HG02610 (cell line): ENCODE results near the gene PPM1H.
"Not testable (repeated sequence)": the region's sequence is repeated elsewhere in the genome, so short reads cannot be mapped to it uniquely, and the experiment has no call there.

Experiments used
- ATAC-seq: cut with Tn5 transposase; IDR thresholded peaks from one replicate; pipeline ENCODE4 v1.9.1; 2021; ENCODE audit warnings: mild to moderate bottlenecking, moderate library complexity; ENCODE audit not compliant: unreplicated experiment

PPM1H gene, protein sequence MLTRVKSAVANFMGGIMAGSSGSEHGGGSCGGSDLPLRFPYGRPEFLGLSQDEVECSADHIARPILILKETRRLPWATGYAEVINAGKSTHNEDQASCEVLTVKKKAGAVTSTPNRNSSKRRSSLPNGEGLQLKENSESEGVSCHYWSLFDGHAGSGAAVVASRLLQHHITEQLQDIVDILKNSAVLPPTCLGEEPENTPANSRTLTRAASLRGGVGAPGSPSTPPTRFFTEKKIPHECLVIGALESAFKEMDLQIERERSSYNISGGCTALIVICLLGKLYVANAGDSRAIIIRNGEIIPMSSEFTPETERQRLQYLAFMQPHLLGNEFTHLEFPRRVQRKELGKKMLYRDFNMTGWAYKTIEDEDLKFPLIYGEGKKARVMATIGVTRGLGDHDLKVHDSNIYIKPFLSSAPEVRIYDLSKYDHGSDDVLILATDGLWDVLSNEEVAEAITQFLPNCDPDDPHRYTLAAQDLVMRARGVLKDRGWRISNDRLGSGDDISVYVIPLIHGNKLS

DNA sequence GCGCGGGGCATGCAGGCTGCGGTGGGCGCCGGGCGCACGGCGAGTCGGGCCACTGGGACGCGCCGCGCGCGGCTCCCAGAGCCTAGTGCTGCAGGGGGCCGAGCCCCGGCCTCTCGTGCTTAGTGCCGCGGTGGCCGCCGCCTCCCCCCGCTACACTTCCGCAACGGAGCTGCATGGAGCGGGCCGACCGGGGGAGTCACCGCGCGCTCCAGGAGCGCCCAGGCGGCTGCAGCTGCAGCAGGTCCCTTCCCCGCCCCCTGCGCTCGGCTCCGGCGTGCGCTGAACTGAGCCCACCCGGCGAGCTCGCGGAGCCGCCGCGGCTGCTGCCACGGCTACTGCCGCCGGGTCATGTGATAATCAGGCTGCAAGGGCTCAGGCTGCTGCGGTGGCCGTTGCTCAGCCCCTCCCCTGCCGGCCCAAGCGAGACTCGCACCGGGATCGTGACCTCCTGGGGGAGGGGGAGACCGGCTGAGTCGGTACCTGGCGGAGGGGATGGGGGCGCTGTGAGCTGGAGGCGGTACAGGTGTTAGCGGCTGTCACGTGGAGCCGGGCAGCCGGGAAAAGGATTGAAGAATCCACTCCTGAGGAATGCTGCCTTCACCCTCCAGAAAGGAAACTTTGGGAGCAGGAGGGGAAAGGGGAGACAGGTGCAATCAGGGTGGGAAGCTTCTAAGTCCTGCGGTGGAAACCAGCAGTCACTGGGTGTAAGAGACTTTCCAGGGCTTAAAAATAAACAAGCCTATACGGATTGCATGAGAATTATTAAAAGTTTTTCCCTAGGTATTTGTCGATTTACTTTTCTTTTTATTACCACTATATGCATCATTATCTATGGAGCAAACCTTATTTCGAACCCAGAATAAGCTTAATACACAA, at the start of gene PPM1H:
Gene PPM1H, minus strand, starts transcription at position 352 of the 876 bp plus-strand sequence. CDS start 414 bp downstream, outside the sequence.
- ATAC-seq = peak; percentile 73

DNA sequence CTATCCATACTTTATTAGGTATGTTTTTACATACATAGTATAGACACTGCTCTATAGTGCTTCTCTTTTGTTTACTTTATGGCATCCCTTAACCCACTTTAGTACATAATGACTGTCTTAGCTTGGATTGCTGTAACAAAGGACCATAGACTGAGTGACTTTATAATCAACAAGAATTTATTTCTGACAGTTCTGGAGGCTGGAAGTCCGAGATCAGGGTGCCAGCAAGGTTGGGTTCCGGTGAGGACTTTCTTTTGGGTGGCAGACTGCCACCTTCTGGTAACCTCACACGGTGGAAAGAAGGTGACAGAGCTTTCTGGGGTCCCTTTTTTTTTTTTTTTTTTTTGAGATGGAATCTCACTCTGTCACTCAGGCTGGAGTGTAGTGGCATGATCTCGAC, 48.6 kb upstream of the PPM1H start:
- no peak for ATAC-seq

DNA sequence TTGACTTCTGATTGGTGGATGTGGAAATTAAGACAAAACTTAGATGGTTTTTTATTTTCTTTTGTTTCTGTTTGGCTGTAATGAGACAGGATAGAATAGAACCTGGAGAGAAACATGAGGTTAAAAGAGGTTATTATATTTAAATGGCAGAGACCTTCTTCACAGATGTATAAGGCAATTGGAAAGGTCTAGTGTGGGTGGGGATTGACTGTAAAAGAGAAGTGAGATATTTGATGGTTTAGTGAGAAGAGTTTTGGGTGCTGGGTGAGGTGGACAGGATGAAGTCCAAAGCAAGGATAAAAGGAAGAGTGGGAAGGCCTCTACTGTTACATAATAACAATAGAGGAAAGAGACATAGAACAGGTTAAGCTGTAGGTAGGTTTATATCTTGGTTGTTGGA, 43.8 kb upstream of the PPM1H start:
- ATAC-seq = no peak

DNA sequence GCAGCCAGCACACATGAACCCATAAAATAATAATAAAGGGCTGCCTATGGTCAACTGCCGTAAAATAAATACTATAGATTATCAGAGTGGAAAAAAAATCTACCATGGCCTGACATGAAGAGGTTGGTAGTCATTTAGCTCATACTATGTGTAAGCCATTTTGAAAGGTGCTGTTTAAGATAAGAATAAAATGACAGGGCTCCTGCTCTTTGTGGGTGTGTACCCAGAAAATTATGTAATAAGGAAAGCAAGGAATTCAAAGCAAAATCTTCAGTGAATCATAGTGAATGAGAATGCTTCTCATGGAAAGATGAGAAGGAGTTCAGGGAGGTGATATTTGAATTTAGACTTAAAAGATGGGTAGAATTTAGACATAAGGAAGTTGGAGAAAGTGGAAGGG, 42.9 kb upstream of the PPM1H start:
- no peak for ATAC-seq

DNA sequence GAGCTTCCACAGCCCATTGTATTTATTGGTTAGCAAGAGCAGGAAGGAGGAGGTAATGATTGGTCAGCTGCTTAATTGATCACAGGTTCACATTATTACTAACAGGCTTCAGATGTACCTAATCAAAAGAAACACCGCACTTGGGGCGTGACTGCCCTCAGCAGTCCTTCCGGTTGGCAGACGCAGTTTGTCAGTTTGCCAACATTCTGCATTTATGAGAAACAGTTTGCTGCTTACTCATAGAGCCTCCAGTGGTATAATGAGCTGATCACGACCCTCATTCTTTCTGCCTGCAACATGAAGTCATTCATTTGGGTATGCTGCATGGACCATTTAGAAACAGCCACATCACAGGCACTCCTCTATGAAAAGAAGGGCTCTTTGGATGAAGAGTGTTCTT, 42.5 kb upstream of the PPM1H start:
- ATAC-seq = no peak

DNA sequence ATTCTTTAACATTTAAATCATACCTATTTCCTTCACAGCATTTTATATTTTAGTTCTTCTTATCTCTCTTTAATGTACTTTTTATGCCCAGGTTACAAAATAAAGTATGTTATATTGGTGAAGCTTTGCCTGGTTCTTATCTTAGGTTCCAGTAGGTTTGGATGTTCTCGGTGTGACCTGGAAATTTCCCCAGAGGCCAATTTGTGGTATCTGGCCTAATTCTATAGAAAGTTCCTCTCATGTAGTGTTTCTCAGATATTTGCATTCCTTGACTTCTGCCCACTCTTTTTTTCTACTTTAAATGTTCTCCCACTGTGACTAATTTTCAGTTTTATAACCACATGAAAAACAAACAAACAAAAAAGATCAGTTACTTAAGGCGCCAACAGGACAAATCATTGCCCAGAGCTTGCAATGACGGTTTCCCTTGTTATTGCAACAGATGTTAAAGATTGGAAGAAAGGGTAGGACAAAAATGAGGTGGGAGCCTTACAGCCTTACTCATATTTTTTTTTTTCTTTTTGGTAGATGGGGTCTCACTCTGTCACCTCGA, 41.2 kb upstream of the PPM1H start:
- ATAC-seq = no peak

DNA sequence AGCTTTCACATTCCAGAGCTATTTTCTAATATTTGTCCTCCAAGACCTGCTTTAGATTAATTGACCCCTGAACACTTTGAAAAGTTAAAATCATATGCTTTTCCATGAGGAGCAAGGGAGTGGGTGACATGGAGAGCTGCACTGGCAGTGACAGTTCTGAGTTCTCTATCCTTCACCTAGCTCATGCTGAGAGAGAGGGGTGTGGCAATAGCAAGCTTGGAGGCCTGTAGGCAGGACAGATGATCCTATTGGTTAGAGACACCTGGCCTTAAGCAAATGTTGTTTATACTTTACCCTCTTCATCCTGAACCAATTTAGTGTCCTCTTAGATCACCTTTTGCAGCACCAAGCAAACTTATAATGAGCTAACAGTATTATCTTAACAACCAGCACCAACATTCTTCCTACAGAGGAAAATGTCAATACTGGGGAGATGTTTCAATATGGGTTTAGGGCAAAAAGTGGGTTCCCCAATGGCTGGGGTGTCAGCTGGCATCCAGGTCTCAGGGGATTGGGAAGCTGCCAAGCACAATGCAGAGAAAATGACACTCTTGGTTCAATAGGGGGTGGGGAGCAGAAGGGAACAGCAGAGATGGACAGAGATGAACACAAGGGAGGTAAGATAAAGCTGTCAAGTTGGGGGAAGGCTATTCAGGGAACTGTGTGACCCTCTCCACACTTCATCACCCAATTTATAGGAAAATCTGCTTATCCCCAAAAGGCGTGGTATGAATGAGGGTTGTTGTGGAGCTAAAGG, 37.0 kb upstream of the PPM1H start:
- no peak for ATAC-seq

DNA sequence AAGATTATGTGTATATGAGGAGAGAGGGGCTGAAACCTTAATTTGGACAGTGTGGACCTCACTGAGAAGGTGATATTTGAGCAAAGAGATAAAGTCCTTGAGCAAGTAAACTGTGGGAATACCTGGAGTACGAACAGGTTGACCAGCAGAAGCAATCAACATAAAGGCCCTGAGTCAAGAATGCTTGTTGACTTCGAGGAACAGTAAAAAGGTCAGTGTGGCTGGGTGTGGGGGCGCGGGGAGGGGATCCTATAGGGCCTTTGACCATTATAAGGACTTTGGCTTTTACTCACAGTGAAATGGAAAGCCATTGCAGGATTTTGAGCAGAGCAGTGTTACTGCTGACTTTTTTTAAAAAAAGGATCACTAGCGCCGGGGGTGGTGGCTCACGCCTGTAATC, 34.7 kb upstream of the PPM1H start:
- ATAC-seq = no peak

DNA sequence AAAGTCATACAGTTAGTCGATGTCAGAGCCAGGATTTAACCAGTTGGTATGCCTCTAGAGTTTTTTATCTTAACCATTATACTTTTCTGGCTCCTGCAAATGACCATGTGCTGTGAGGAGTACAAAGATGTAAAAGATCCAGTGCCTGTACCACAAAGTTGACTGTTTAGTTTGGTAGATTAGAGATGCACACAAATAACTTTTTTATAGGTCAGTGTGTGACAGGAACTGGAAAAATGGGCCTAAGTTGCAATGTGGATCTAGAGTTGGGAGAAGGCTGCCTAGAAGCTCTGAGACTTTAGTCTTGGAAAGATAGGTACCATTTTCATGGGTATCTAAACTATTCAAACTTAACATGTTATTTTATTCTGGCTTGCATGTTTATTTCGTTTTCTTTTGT, 32.8 kb upstream of the PPM1H start:
- ATAC-seq = no peak

DNA sequence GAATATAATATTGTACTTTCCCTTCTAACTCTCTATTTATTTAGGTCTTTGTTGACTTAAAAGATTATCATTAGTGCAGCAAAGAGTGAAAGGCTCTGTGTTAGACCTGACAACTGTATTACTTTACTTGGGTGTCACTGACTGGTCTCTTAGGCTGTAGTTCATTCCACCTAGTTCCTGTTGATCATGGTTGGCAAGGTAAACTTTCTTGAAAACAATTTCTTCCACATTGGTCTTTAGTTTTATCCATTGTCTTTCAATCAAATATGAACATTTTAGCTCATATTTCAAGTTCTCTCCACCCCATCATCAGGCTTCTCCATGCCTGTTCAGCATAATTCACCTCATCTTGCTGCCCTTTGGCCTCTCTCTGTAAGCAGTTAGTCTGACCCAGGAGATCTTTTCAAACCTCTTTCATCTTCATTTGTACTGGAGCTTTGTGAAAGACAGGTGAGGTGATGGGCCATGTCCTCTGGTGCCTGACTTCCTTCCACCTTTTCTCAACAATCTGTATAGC, 32.1 kb upstream of the PPM1H start:
- ATAC-seq = no peak

DNA sequence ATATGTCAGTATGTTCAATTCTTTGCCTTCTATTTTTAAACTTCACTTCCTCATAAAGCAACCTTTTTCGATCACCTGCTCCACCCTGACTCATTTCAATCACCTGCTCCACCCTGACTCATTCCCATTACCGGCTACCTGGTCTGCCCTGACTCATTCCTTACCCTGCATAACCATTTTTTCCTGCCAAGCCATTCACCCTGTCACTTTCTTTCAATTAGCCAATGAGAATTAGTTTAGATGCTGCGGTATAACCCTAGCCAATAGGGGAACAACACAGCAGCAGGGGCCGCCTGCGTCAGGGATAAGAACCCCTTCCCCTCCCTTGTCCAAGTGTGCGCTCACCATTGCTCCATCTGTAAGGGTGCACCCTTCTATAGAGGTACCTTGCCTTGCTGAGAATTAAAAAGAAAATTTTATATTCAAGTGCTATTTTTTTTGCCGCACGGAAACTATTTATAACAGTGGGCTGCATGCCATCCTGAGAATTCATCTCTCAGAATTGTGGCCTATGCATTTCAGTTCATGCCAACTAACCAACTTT, 31.6 kb upstream of the PPM1H start:
- not testable (repeated sequence) for ATAC-seq

DNA sequence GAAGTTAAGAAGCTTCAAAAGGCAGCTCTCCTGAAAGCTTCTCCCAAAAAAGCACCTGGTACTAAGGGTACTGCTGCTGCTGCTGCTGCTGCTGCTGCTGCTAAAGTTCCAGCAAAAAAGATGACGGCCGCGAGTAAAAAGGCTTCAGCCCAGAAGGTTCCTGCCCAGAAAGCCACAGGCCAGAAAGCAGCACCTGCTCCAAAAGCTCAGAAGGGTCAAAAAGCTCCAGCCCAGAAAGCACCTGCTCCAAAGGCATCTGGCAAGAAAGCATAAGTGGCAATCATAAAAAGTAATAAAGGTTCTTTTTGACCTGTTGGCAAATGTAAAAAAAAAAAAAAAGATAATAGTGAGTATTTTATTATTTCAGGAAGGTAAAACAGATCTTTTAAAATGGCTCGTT, 30.8 kb upstream of the PPM1H start:
- not testable (repeated sequence) for ATAC-seq

DNA sequence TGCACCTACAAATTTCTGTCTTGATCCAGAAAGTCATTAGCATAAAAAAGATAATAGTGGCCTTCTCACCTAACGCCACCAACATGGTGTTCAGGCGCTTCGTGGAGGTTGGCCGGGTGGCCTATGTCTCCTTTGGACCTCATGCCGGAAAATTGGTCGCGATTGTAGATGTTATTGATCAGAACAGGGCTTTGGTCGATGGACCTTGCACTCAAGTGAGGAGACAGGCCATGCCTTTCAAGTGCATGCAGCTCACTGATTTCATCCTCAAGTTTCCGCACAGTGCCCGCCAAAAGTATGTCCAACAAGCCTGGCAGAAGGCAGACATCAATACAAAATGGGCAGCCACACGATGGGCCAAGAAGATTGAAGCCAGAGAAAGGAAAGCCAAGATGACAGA, 30.3 kb upstream of the PPM1H start:
- ATAC-seq = not testable (repeated sequence)

DNA sequence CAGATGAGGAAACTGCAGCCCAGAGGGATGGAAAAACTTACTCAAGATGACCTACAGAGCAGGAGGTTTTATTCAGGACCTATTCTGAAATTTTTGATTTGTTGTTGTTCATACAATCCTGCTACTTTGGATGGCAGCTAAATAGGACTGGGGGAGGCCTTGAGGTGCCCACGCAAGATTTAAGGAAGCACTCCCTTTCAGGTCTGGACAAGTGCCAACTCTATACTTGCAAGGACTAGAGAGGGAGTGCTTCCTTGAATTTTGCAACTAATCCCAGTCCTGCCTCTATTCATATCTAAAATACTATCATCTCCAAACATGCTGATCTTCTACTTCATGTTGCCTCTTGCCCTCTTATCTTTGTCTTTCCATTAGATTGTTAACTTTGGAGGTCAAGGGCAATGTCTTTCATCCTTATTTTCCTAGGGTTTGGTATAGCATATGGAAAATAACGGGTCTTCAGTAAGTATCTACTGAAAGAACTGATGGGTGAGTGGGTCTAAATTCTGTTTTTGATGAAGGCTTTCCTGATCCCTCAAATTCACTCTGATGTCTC, 28.6 kb upstream of the PPM1H start:
- no peak for ATAC-seq

DNA sequence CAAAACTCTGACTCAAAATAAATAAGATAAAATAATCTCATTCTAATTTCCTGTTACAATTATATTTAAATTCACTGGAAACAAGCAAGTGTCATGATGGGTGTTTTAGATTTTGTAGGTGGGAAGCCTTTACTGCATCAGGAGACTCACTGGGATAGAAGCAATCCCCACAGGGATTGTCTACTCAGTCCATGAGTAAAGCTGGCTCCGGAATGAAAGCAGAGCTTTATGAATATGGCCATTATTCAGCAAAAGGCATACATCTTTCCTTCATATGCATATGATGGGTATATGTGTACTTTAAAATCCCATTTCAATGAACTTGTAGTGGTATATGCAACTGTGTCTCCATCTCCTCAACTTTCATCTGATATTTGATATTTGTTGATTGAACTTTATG, 25.4 kb upstream of the PPM1H start:
- ATAC-seq = no peak

DNA sequence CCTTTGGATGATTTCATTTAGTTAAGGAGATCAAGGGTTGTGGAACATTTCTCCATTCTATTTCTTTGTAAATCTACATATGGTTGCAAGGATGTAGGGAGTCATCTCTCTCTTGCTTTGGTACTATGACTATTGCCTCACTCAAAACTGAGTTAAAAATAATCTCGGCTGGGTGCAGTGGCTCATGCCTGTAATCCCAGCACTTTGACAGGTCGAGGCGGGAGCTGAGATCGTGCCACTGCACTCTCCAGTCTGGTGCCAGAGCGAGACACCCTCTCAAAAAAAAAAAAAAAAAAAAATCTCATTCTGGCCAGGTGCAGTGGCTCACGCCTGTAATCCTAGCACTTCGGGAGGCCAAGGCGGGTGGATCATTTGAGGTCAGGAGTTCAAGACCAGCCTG, 24.8 kb upstream of the PPM1H start:
- ATAC-seq = no peak

DNA sequence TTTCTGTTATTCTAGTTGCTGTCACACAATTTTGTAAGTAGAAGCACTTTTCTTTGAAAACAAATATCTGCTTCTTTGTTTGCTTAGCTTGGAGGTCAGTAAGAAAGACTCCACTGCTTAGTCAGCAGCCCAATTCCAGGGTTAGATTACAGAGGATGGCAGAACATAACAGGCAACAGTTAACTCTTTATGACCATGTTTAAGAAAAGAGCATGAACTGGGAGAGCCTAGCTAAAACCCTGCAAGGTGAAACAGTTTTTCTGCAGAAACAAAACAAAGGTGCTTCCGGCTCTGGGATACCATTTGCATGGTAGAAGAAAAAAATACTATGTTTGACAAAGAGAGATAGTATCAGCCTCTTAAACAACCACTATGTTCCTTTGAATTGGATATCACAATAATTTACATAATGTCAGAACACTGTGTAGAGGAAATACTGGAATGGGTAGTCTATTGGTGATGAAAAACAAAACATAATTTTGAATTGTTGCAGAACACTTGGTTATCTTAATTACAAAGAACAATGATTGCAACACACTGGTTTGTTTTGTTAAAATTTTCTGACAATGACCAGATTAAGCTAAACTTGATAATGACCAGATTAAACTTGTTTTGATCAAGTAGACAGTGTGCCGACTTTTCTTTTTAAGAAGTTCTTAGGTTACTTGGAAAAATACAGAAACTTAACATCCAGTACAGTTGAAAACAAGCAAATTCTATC, 22.4 kb upstream of the PPM1H start:
- no peak for ATAC-seq

DNA sequence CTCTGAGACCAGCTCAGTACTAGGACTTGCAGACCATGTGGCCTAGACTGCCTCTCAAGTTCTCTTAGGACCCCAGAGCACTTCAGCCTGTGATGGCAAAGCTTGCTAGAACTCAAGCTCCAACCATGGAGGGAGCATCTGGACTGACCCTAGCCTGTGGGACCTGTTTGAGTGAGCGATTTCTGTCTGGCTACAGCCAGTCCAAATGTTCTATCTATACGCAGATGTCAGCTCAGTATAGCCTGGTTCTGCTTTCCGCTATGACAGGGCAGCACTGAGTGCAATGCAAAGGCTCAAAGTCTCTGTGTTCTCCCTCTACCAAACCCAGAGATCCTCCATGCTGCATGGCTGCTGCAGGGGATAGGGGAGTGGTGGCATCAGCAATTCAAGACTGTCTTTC, 20.7 kb upstream of the PPM1H start:
- no peak for ATAC-seq

DNA sequence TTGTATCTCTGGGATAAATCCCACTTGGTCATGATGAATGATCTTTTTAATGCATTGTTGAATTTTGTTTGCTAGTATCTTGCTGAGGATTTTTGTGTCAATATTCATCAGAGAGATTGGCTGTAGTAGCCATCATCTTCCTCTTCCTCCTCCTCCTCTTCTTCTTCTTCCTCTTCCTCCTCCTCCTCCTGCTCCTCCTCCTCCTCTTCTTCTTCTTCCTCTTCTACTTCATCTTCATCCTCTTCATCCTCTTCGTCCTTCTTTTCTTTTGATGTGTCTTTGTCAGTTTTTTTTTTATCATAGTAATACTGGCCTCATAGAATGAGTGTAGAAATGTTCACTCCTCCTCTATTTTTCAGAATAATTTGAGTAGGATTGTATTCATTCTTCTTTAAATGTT, 15.4 kb upstream of the PPM1H start:
- no peak for ATAC-seq
